HUES64 (cell line): ENCODE data around the gene MPPE1. TPM values are rescaled to one million over a fixed set of nuclear protein-coding genes. Genes with fewer than 3 reads are reported as not detected.

Experiments
- H3K27ac ChIP-seq: 2 replicates; pipeline ENCODE4 v1.7.0; 2013; ENCODE audit warnings: low read depth, low read length, inconsistent platforms
- H3K27me3 ChIP-seq: 2 replicates; pipeline ENCODE4 v1.6.1; 2013; ENCODE audit warnings: mild to moderate bottlenecking, low read length; ENCODE audit not compliant: insufficient read depth
- H3K36me3 ChIP-seq: 2 replicates; pipeline ENCODE4 v1.6.1; 2013; ENCODE audit warnings: mild to moderate bottlenecking, low read length; ENCODE audit not compliant: insufficient read depth
- H3K4me1 ChIP-seq: 2 replicates; pipeline ENCODE4 v1.6.1; 2013; ENCODE audit warnings: mild to moderate bottlenecking, low read length, moderate library complexity; ENCODE audit not compliant: insufficient read depth
- H3K4me3 ChIP-seq: 2 replicates; pipeline ENCODE4 v1.5.1; 2013; ENCODE audit warnings: mild to moderate bottlenecking, low read length, moderate library complexity
- H3K9ac ChIP-seq: 2 replicates; pipeline ENCODE4 v1.6.1; 2013; ENCODE audit warnings: mild to moderate bottlenecking, low read depth, low read length
- H3K9me3 ChIP-seq: 2 replicates; pipeline ENCODE4 v1.6.1; 2013; ENCODE audit warnings: low read depth, low read length; ENCODE audit not compliant: insufficient read depth
- WGBS: fragments of 150-250, 120-280 bp; methylation state at CpG from one replicate; pipeline ENCODE4 v1.1.7; 2013; ENCODE audit warnings: missing lambda C conversion rate; 5-methylcytosine and 5-hydroxymethylcytosine counted together
- polyA plus RNA-seq, 2 experiments: library from polyadenylated mRNA; stranded (reverse); fragments of 50-300 nt; gene quantifications; one replicate each; pipeline ENCODE4 v1.2.3, GENCODE V29; 2013

The MPPE1 gene, protein sequence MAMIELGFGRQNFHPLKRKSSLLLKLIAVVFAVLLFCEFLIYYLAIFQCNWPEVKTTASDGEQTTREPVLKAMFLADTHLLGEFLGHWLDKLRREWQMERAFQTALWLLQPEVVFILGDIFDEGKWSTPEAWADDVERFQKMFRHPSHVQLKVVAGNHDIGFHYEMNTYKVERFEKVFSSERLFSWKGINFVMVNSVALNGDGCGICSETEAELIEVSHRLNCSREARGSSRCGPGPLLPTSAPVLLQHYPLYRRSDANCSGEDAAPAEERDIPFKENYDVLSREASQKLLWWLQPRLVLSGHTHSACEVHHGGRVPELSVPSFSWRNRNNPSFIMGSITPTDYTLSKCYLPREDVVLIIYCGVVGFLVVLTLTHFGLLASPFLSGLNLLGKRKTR
- polyA plus RNA-seq (2013, experiment 1 of 2), result 10.8 TPM
- 10.6 TPM for polyA plus RNA-seq (2013, experiment 2 of 2)

DNA sequence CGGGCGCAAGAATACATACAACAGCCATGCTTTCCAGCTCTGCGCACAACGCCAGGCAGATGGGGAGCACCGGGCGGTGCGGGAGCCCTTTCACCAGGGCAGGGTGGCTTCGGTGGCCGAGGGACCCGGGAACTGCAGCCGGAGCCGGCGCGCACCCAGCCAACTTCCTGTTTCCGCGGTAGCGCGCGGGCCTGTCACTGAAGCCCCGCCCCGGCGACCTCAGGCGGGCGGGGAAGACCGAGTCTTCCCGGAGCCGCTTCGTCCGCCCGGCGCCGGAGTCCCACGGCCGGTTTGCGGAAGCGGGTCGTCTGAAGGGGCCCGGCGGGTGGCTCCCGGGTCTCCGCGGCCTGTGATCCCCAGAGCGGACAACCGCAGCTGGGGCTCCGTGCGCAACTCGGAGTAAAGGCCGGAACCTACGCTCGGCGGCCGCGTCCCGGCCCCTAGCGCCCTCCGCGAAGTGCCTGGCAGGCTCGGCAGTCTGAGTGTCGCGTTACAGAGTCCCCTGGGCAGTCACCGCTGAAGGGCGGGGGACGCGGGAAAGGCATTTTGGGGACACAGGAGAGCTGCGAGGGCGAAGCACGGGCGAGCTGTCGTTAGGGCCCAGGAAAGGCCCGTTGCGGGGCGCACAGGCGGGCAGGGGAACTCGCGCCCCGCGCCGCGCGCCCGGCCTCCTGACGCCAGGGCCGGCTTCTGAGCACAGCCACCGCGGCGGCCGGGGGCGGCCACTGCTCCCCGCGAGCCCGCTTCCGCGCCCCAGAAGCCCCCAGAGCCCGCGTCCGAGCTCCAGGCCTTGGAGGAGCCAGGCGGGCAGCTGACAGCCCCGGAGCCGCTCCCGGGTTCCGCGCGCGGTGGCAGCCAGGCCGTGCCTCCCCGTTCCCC lies at the start of gene MPPE1:
Gene MPPE1, minus strand, starts transcription at position 136 of the 879 bp plus-strand sequence. CDS start 11,053 bp downstream, outside the sequence.
- H3K4me1 ChIP-seq, result peaks cover 24% of the 10 kb centered on the region
- no peaks in the 10 kb centered on the region for H3K9me3 ChIP-seq
- peak within 1 kb of the TSS; percentile 80; the same call in 1 of the 2 replicates for H3K27ac ChIP-seq
- peak within 1 kb of the TSS; percentile 94 for H3K4me3 ChIP-seq
- H3K36me3 ChIP-seq, result no peaks in the 10 kb centered on the region
- peaks cover 11% of the 10 kb centered on the region; the same call in 1 of the 2 replicates for H3K27me3 ChIP-seq
- H3K9ac ChIP-seq, result peak within 1 kb of the TSS; percentile 75
- under 1% methylated on average over 106 of the region's 106 CpGs for WGBS

DNA sequence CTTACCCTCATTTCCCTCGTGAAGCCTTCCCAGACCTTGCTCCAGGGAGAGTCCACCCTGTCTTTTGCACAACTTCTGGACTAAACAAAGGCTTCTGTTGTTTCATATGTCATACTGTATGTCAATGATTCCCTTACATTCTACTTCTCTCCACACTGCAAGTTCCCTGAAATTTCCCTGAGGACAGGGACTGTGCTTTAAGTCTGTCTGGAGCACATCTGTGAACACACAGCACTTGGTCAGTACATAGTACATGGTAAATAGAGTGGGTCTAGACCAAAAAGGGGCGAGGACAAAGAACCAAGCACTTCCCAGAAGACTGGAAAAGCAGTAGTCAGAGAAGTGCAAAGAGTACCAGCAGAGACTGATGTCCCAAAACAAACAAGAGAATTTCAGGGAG lies 49.5 kb upstream of the MPPE1 start:
- WGBS, result 90% methylated on average over 2 of the region's 2 CpGs

DNA sequence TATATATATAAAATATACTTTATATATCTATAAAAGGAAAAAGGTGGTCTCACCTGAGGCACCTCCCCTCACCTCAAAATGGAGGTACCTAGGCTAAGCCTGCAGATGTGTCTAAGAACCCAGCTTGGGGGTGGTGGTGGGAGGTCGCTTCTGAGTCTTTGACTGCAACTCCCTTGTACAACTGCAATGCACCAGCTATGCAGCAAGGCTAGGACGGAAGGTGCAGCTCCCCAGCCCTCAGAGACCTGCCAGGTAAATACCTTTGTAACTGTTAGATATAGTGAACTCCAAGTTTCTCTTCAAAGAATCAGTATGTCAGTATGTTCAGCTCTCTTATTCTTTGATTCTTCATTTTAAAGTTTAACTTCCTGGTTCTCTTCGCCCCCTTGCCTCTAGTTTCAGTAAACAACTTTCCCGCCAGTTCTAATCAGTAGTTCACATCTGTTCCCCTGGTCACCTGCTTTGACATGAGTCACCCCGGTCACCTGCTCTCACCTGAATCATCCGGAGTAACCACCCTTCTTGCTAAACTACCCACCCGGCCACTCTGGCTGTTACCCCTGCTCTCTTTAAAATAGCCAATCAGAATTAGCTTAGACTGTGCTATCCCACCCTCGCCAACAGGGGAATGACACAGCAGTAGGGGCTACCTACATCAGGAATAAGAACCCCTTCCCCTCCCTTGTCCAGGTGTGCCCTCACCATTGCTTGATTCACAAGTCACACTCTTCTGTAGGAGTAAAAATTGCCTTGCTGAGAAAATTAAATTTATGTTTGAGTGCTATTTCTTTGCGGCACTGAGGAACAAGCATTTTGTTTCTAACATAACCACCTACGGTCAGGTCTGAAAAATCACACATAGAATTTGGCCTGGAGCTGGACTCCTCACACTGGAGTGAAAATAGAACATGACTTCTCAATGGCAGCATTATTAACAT lies 48.5 kb upstream of the MPPE1 start:
- Histone ChIP-seq H3K27me3 (no peaks in the 10 kb centered on the region), H3K4me1 (peaks cover 11% of the 10 kb centered on the region; the same call in 1 of the 2 replicates), H3K9ac (no peak overlapping the region), H3K36me3 (no peaks in the 10 kb centered on the region), H3K4me3 (no peak overlapping the region), H3K27ac (no peak overlapping the region), H3K9me3 (peaks cover 20% of the 10 kb centered on the region)
- 90% methylated on average over 10 of the region's 10 CpGs for WGBS

More for the DNA sequence above, 49.5 kb upstream of the MPPE1 start:
- H3K9me3 ChIP-seq, result peaks cover 20% of the 10 kb centered on the region
- peaks cover 6% of the 10 kb centered on the region; the same call in 1 of the 2 replicates for H3K4me1 ChIP-seq
- H3K27me3 ChIP-seq, result no peaks in the 10 kb centered on the region
- H3K27ac ChIP-seq, result no peak overlapping the region
- no peaks in the 10 kb centered on the region for H3K36me3 ChIP-seq
- no peak overlapping the region for H3K9ac ChIP-seq
- no peak overlapping the region for H3K4me3 ChIP-seq

DNA sequence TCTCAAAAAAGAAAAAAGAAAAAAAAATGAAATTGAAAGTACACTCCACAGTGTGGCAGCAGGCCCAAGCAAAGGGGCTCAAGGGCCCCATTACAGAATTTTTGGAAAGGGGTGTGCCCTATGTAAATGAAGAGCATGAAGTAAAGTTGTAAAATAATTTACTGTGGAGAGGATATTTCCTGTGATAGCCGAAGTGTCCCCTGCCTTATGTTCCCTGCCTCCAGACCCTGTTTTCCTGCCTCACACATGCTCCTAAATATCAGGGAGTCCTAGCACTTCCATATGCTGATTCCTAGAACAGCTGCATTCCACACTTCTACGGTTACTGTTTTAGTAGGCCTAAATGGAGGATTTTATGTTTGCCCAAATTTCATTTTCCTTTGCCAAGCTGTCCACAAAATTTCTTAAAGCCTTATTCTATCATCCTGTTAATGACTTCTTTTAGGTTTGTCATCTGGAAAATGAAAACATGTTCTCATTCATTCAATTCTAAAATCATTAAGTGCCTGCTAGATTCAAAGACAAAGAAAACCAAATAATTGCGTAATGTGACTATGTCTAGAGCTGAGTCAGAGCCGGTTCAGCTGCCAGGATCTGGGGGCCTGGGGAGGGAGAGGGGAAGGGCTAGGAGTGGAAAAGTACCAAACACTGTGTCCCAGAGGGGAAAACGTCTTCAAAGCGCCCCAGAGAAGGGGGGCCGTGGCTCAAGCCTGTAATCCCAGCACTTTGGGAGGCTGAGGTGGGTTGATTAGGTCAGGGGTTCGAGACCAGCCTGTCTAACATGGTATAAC lies 47.3 kb upstream of the MPPE1 start:
- H3K4me3 ChIP-seq, result no peak overlapping the region
- no peaks in the 10 kb centered on the region for H3K27me3 ChIP-seq
- H3K27ac ChIP-seq, result peak overlapping the region; percentile 24
- peaks cover 14% of the 10 kb centered on the region; the same call in 1 of the 2 replicates for H3K4me1 ChIP-seq
- no peaks in the 10 kb centered on the region for H3K36me3 ChIP-seq
- H3K9me3 ChIP-seq, result peaks cover 20% of the 10 kb centered on the region
- WGBS, result 67% methylated on average over 7 of the region's 8 CpGs
- peak overlapping the region; percentile 26; the same call in 1 of the 2 replicates for H3K9ac ChIP-seq

DNA sequence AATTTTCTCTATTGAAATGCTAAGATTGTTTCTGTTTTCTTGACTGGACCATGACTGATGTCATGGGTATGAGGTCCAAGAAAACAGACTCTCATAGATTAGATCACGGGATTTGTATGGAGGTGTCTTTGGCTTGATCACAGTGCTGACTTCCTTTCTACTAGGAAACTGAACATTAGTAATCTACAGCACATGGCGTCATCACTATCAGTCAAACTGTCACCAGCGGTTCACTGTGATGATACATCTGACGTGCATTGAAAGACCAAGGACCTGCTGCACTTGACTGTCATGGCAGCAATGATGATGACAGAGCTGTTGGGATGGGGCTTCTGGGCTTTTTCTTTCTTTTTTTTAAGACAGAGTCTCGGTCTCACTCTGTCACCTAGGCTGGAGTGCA lies 45.0 kb upstream of the MPPE1 start:
- Histone ChIP-seq H3K27ac (no peak overlapping the region), H3K9ac (no peak overlapping the region), H3K4me3 (no peak overlapping the region), H3K4me1 (peaks cover 19% of the 10 kb centered on the region; the same call in 1 of the 2 replicates), H3K9me3 (peaks cover 16% of the 10 kb centered on the region), H3K27me3 (no peaks in the 10 kb centered on the region), H3K36me3 (no peaks in the 10 kb centered on the region)
- 92% methylated on average over 5 of the region's 5 CpGs for WGBS

DNA sequence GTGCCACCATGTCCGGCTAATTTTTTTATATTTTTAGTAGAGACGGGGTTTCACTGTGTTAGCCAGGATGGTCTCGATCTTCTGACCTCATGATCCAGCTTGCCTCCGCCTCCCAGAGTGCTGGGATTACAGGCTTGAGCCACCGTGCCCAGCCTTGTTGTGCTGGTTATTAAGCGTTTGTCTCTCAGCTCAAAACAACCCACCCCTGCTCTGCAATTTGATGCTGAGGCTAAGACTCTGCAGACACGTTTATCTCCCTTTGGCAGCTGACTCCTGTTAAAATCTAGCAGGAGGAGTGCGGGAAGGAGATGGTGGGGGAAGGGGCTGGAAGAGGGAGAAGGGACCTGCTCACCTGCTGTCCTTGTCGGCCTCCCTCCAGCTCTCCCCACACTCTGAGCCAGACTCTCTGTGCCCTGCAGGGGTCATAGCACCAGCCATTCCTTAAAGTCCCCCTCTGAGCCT lies 43.3 kb upstream of the MPPE1 start:
- 0 out of 2 replicates have a peak, but pooled peaks cover 2% of the 10 kb centered on the region for H3K9me3 ChIP-seq
- no peak overlapping the region for H3K27ac ChIP-seq
- WGBS, result 58% methylated on average over 9 of the region's 9 CpGs
- H3K9ac ChIP-seq, result no peak overlapping the region
- H3K4me3 ChIP-seq, result no peak overlapping the region
- no peaks in the 10 kb centered on the region for H3K36me3 ChIP-seq
- no peaks in the 10 kb centered on the region for H3K27me3 ChIP-seq
- H3K4me1 ChIP-seq, result peaks cover 26% of the 10 kb centered on the region

DNA sequence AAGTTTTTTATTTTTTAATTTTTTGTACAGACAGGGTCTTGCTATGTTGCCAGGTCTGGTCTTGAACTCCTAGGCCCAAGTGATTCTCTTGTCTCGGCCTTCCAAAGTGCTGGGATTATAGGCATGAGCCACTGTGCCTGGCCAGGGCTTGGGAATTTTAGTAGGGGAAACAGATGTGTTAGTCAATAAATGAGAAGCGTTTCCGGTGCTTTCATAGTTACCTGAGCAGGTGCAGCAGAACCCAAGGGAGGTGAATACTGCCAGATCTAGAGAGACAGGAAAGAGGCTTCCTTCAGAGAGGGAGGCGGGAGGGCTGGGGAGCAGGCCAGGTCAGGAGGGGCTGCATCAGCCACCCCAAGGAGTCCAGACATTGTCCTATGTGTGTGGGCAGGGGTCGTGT lies 42.7 kb upstream of the MPPE1 start:
- Histone ChIP-seq H3K9ac (no peak overlapping the region), H3K4me1 (peaks cover 28% of the 10 kb centered on the region), H3K27me3 (no peaks in the 10 kb centered on the region), H3K9me3 (no peaks in the 10 kb centered on the region), H3K4me3 (no peak overlapping the region), H3K27ac (no peak overlapping the region), H3K36me3 (no peaks in the 10 kb centered on the region)
- WGBS, result 83% methylated on average over 4 of the region's 5 CpGs

DNA sequence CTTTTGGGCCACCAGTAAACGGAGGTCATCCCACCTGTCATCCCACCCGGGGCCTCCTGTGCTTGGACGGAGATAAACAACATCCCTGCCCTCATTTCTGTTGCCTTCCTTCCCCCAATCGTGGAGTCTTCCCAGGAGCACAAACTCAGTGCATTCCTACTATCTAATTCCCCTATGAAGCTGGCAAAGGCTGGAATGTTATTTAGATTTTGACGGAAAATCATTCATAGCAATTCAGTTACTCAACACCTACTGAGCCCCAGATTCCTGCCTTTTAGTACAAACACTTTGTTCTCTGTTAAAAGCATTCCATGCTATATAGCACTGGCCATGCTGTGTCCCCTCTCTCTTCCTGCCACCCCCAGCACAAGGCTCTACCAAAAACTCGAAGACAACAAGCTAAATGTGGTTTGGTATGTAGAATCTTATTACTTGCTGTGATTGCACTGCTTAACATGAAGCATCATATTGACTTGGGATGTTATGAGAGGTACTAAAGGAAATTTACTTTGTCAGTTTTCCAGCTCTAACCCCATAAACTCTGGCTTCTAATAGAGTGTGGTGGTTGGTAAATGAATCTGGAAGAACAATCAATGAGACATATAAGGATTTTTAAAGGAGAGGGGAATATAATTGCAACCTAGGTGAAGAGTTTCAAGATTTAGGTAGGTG lies 40.9 kb upstream of the MPPE1 start:
- H3K27ac ChIP-seq, result peak overlapping the region; percentile 32; the same call in 1 of the 2 replicates
- 60% methylated on average over 6 of the region's 6 CpGs for WGBS
- no peaks in the 10 kb centered on the region for H3K27me3 ChIP-seq

DNA sequence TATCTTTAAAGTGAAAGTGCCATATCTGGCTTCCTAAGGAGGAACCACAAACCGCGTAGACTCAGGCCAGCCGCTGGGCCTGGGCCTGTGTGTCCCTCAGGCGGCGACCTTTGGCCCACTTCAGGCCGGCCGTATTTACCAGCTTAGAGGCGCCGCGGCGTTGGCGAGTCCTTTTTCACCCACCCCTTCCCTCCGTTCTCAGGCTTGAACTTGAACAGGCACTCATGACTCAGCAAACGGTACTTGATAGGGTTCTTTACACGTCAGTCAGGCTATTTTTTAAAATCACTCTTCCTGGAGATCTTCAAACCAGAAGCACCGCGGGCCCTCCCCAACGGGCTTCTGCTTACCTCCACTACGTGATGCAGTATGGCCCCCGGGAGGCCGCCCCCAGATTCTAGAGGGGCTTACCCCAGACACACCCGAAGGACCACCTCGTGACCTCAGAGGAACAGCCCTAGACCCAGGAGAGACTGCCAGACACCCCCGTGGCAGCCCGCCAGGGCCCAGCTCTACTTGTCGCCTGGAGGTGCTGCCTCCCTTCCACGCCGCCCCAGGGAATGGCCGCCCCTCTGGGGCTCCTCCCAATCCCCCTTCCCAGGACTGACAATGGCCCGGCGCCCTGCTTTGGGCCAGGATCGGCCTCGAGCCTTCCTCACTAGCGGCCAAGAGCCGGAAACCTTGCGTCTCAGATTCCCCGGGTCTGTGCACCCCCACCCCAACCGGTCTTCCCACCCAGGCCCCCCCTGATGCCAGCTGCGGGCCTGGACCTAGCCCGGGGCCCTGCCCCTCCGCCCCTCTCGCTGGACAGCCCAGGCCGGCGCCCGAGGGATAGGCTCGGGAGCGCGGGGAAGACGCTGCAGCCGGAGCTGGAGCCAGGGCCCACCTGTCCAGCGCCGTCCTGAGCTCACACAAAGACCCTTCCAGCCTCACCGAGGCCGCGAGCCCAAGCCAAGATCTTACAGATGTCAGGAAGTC lies 39.4 kb upstream of the MPPE1 start:
- Histone ChIP-seq H3K27ac (peak overlapping the region; percentile 90), H3K9me3 (no peaks in the 10 kb centered on the region), H3K4me3 (peak overlapping the region; percentile 60), H3K27me3 (no peaks in the 10 kb centered on the region), H3K36me3 (no peaks in the 10 kb centered on the region), H3K9ac (peak overlapping the region; percentile 82), H3K4me1 (peaks cover 22% of the 10 kb centered on the region)
- 6% methylated on average over 55 of the region's 55 CpGs for WGBS

More for the DNA sequence above, 40.9 kb upstream of the MPPE1 start:
- no peak overlapping the region for H3K9ac ChIP-seq
- no peak overlapping the region for H3K4me3 ChIP-seq
- peaks cover 22% of the 10 kb centered on the region for H3K4me1 ChIP-seq
- H3K36me3 ChIP-seq, result no peaks in the 10 kb centered on the region
- no peaks in the 10 kb centered on the region for H3K9me3 ChIP-seq
